CD4-positive, alpha-beta T cell treated with Interleukin-4 for 1 hour (primary cell): ENCODE measurements around the gene FKBP7.
"Not testable (repeated sequence)": the region's sequence is repeated elsewhere in the genome, so short reads cannot be mapped to it uniquely, and the experiment has no call there.

Experiments used
- DNase-seq, 2 donors: peaks; one replicate each; pipeline ENCODE4 v3.0.0-alpha.2; 2020 to 2022

FKBP7 gene

DNA sequence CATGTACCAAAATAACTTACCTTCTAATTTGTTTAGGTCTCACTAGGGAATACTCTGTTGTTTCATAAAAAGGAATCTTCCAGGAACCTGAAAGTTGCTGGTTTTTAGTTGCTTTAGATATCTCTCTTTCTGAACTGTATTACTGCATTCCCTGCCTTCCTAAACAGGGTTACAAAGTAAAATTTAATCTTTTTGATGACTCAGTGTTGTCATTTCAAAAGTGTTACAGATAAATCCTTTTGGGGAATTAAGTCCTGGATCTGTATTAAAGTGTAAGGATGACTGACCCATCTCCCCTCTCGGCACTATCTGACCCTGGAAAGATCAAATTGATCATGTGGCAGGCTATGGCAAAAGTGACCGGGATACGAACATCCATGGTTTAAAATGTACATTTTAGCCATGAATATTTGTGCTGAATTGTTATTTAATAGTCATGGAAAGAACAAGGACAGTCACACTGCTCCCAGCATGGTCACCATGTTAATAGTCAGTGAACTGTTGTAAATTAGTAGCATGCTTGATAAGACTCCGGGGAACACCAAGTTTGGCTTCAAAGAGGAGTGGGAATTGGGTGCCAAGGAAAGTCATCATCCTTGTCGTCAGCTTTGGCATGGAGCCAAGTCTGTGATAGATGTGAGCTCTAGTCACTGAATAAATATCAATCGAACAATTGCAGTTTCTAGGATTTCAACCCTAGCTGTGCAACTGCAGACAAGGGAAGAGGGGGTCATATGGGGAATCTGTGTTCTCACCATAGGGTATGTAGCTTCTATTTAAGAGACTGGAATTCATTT lies 6.0 kb upstream of the FKBP7 start:
- no peak for DNase-seq

DNA sequence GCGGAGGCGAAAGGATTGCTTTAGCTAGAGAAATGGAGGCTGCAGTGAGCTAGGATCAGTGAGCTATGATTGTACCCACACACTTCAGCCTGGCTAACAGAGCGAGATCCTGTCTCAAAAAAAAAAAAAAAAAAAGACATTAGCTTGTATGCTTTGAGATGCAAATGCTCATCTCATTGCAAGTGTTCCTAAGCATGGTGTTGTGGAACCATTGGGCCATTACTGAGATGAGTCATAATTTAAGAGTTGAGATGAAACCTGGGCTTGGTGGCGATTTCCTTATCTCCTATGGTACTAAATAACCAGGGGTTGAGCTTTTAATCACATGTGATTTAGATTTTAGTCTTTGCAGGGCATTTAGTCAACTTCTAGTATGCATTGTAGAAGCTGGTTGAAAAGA lies 4.0 kb upstream of the FKBP7 start:
- no peak for DNase-seq

DNA sequence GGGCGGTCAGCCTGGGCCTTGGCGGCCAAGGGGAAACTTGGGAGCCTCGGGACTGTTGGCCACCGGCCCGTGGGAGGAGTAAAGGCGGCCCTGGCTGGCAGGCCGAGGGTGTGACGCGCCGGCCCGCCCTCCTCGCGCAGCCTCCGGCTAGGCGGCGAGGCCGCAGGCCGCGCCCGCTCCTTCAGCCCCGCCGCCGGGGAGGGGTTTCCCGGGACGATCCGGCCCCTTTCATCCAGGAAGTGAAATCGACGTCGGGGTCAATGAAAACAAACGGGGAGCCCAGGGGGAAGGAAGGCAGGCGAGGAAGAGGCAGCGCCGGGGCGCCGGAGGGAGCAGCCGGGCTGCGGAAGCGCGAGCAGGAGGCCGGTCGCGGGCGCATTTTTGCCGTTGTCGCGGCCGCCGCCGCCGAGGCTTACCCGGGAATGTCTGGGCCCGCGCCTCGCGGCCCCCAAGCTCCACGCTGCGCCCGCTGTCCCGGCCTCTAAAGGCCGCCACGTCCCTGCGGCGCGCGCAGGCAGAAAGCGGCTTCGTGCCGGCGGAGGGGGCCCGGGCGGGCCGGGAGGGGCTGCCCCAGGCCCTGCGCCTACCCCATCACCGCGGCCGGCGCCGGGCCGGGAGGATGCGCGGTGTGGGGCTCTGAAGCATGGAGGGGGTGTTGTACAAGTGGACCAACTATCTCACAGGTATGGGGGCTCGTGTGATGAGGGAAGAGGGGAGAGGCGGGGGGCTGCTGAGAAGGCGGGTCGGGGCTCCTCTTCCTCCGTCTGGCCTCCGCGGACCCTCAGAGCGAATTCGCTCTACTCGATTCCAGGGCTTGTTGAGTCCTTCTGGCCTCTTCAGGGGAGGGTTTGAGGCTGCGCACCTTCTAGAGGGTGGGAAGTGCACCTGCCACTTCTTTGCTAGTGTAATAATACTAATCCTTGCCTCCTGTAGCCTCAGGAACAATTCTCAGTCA lies 2.1 kb upstream of the FKBP7 start, which contains the start of gene PLEKHA3:
Gene PLEKHA3, plus strand, starts transcription at position 231 of the 955 bp plus-strand sequence. Its CDS starts 413 bp downstream, at position 644.
- peak; percentile 81 to 84 for DNase-seq

DNA sequence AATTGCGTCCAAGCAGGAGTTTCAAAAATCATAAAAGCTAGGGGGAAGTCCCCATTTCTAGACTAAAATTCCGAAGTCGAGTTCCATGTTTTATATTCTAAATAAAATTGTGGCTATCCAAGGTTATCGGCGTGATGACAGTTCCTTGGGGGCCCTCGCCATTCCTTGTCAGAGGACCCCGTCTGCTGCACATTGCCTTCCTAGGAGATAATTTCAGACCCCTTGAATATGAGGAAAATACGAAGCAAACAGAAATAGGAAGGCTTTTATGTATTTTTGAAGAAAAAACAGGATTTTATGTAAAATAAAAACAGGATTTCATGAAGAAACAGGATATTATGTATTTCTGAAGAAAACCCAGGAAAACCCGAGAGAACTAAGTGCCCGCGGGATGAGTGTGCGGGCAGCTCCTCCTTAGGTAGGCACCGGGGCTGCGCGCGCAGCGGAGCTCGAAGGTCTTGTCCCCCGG lies 1.4 kb upstream of the FKBP7 start:
- peak in 1 of 2 donors; percentile 3 for DNase-seq

DNA sequence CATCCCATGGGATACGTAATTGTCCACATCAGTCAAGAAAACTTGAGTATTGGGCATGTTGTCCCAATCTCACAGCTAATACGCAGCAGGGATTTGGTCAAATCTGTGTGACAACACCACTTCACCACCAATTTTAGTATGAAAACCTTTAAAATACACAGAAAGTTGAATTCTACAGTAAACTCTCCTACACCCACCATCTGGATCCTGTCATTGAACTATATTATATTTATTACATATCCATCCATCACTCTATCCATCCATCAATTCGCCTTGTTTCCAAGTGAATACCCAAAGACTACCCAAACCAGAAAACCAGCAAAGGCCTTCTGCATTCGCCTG lies 846 bp upstream of the FKBP7 start:
- no peak for DNase-seq

DNA sequence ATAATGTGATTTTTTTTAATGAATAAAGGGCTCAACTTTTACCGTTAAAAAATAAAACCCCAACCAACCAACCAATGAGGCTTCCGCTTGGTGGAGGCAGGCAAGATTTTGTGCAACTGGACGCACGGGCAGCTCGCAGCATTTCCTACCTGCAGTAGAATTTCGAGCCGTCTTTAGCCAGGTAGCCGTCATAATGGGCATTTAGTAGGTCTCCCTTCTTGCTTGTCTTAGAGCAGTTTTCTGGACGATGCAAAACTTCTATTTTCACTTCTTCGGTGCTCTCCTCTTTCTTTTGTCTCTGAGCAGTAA lies 316 bp downstream of the FKBP7 start:
- DNase-seq = no peak

DNA sequence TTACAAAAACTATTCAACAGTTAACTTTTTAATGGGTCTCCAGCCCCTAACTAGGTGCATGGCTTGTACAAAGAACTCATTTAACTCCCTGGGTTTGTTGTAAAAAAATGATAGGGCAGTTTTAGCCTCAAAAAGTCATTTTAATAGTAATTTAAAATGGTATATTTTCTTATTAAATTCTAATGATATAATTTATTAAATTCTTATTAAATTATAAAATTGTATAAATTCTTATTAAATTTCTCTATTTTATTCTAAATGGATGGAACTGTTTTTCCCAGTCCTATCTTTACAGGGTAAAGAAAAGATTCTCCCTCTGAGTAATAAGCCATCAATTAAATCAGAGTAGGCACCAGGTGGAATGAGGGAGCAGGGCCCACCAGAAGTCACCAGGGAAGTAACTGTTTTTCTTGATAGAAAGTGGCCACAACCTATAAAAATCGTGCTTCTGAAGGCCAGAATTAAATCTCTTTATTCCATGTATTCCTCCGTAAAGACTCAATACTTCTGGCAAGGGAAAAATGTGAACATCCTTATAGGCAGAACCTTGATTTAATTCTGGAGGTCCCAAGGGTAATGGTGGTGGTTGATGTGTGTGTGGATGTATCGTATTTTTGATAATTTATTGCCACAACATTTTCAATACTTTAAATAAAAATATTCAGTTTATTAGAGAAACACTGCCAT lies 814 bp downstream of the FKBP7 start:
- DNase-seq = no peak

DNA sequence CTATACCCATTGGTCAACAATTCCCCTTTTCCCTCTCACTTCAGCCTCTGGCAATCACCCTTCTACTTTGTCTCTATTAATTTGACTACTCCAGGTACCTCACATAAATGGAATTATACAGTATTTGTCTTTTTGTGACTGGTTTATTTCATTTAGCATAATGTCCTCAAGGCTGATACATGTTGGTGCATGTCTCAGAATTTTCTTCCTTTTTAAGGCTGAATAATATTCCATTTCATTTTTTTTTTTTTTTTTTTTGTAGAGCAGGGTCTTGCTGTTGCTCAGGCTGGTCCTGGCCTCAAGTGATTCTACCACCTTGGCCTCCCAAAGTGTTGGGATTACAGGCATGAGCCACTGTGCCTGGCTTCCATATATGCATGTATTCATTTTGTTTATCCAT lies 1.9 kb downstream of the FKBP7 start:
- DNase-seq = no peak

DNA sequence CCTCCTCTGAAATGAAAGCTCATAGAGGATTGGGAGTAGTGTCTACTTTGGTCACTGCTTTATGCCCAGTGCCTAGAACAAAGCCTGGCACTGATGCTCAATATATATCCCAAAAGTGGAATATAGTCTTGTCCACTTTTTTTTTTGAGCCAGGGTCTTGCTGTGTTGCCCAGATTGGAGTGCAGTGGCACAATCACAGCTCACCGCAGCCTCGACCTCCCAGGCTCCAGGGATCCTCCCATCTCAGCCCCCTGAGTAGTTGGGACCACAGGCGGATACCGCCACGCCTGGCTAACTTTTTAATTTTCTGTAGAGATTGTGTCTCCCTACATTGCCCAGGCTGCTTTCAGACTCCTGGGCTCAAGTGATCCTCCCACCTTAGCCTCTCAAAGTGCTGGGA lies 3.8 kb downstream of the FKBP7 start:
- DNase-seq = no peak

DNA sequence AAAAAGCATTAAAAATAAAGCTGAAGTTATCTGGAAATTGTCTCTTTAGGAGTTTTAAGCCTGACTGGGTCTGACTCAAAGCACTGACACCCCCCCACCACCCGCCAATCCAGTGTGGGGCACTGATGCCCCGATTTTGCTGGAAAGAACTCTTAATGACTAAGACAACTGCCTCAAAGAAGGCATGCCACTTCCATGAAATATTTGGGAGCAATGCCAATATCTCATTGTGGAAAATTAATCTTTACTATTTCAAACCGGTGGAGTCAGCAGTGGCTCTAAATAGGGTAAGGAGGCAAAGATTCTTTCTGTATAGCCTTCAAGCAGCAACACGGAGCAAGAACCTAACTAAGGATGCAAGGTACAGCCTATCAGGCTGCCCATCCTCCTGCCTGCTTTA lies 4.5 kb downstream of the FKBP7 start:
- DNase-seq = no peak

DNA sequence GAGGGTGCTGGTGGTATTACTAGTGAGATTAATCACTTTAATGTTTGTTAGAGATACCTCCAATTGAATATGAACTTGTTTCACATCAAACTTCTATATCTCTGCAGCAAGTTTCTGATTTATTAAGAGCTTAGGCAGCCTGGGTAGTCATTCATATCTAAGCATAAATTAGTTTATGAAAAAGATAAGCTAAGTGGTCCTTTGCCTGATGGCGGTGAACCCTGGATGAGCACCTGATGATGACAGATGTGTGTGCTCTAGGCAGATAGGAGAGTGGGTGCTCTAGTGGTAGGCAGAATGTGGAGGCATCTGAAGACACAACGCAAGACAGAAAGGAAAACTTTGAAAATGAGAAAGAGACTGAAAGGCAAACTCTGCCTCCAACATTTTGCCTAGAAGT lies 5.0 kb downstream of the FKBP7 start:
- DNase-seq = no peak

DNA sequence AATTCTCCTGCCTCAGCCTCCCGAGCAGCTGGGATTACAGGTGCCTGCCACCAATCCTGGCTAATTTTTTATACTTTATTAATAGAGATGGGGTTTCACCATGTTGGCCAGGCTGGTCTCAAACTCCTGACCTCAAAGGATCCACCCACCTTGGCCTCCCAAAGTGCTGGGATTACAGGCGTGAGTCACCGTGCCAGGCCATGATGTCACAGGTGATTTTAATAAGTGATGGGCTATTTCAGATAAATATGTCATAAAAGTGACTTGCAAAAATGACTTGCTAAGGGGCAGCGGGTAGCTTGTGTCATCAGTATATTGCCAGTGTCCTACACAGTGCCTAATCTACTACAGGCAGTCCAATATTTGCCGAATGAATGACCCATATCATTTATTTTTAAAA lies 7.1 kb downstream of the FKBP7 start:
- DNase-seq = not testable (repeated sequence)

DNA sequence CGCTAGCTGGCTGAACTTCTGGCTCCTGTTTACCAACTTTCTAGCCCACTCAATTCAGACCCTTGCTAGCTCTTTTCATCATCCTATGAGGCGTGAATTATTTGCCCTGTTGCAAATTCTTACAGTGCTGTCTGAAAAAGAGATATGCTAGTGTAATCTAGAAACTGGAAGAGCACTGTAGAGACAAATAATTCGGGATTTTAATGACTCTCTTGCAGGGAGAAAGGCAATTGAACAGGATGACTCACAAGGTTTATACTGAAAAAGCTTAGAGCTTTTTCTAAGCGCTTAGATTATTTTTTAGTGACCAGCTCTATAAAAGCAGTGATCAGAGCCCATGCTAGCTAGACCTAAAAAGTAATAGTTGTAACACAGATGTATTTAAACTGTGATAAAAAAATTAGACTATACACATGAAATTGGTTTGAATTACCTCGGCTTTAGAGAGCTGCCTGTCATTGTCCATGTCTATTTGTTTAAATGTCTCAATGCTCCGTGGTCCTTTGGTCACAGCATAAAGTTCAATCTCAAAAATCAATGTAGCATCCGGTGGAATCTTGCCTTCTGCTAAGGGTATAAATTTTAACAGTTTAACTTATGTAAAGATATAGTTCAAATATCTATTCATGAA lies 9.1 kb downstream of the FKBP7 start:
- DNase-seq = no peak

DNA sequence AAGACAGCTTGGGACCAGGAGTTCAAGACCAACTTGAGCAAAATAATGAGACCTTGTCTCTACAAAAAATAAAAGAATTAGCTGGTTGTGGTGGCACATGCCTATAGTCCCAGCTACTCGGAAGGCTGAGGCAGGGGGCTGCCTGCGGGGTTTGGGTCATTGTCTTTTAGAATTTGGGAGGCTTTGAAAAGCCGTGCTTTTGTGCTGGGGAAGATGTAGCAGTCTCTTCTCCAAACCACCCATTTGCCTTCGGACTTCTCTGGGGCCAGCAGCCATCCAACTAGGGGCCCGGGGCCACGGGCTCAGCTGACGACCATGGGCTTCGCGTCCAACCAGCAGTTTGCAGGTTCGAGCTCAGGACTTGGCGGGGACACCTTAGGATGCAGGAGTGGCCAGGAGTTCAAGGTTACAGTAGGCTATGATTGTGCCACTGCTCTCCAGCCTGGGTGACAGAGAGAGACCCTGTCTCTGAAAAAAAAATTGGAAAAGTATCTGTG lies 21.0 kb downstream of the FKBP7 start:
- no peak for DNase-seq

DNA sequence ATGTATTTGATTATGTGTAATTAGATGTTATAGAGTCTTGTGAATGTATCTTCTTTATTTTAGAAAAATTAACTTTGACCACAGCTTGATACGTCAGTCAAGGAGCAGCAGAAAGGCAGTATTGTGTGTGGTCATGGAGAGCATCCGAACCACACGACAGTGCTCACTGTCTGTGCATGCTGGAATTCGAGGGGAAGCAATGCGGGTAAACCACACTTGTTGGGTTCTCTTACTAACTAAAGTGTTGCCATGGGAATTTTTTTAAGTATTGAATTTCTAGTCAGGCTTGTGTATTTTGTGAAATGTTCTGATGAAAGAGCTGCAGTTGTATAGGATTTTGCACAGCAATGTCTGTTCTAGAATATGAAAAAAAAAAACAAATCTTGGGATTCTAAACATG lies 22.5 kb downstream of the FKBP7 start:
- no peak for DNase-seq

DNA sequence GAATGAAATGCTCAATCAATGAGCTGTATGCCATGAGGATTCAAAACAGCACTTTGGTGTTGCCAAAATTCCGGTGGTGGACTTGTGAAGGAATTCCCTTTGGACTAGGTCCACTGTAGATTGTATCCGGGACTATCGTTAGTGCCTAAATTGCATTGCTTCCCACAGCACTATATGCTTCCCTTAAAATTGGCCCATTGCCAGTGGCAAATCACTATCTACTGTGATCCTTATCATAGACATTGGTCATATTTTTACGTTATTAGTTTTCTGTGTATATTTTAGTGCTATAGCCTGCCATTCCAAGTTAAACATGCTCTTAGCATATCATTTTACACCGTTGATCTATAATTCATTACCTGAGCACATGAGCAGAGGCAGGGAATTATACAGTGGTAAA lies 25.5 kb downstream of the FKBP7 start:
- no peak for DNase-seq

DNA sequence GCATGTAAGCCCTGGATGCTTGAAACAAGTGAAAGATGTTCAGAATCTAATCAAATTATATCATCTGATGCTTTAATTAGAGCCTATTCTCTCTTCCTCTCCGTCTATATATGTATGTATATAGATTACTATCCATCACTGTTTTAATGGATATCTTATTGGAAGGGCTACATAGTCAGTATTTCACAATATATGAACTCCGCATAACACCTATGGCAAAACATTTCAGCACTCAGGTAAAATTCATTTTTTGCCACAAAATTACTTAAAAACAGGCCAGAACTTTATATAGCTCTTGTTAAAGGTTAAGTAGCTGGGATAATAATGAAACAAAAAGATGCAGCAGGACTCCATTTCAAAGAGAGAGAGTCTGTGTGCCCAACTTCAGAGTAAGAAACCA lies 26.1 kb downstream of the FKBP7 start:
- no peak for DNase-seq

DNA sequence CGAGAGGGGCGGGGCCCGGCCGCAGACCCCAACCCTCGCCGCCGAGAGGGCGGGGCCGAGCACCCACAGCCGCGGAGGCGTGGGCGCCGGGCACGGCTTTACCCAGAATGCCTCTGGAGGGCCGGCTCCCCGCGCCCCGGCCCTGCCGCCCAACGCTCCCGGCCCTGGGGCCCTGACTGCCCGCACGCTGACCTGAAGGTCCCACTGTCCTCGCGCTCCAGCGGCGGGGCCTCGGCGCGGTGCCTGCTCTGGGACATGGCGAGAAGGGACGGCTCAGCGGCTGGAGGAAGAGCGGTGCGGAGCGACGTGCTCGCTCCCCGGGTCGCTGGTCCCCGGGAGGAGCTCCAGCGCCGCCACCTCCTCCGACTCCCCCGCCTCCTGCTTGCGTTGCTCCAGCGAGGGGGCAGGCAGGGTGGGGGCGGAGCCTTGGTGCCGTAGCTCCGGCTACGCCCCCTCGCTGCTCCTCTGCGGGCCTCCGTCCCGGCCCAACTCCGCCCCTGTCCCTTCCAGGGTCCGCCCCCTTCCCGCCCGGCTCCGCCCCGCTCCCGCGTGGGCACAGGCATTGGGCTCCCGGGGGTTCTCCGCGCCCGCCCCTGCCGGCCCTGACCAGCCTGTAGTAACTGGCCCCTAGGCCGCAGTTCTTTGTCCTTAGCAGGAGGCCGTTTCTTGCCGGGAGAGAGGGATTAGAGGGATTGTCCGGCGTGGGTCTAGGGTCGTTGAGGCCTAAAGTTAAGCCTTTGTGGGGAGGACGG lies 27.4 kb downstream of the FKBP7 start, which contains the start of the genes PJVK and PRKRA:
Gene PJVK, plus strand, starts transcription at position 605 of the 752 bp plus-strand sequence. CDS start 2,032 bp downstream, outside the sequence.
Gene PRKRA, minus strand, starts transcription at position 402 of the 752 bp plus-strand sequence. Its CDS starts 145 bp downstream, at position 257.
- DNase-seq = peak; percentile 95

DNA sequence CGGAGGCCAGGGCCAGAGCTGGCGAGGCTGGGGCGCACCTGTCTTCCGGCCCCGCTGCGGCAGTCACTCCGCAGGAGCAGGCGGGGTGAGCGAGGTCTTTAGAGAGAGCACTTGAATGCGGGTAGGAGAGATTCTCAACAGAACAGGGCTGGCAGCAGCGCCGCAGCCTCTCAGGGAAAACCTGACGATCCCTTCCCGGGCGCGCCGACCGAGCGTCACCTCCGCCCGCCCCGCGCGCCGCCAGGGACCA lies 28.0 kb downstream of the FKBP7 start:
- DNase-seq = peak; percentile 80 to 87

DNA sequence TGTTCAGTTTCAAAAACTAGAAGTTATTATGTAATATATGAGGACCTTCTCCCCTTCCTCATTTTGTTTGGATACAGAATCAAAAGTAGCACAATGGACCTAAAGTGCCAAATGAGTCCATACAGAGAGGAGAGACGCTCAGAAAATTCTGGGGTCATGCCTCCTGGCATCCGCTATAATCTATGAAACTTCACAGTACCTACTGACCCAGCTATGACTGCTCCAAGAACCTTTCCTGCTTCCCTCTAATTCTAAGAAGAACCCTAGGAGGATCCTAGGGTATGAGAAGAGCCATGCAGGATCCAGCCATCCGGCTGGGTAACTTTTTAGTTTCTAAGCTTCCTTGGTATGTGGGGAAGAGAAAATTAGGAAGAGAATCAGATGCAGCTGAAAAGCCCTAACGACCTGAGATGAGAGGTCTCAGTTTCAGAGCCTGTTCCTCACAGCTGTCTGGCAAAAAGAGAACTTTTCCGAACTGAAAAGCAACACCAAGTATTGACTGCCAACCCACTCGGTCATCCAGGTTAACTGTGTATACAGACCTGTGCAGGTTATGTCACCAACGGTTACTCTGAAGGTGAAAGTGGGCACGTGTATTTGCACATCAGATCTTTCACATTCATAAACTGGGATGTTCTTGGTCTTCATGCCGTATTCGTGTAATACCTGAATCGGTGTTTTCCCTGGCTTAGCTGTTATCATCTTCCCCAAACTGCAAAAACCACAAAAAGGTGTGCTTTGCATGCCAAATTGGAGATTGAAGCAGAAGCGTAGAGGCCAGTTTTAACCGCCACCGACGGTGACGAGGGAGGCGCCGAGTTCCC lies 28.5 kb downstream of the FKBP7 start:
- DNase-seq = peak in 1 of 2 donors; percentile 3
